DOHH2 (cell line): ENCODE measurements around the gene ZNF396.
A peak's percentile ranks its signal among the peaks of the same experiment; 100 is the strongest.

Experiments
- H3F3A ChIP-seq: fragments of 200-600 bp; sonication (generic), shearing (Covaris generic); 2 replicates; pipeline ENCODE4 v1.6.0; 2016; ENCODE audit warnings: antibody characterized with exemption, mild to moderate bottlenecking; ENCODE audit not compliant: control insufficient read depth, insufficient read depth
- H3K27ac ChIP-seq: fragments of 200-600 bp; sonication (generic); 2 replicates; pipeline ENCODE4 v1.5.1; 2014; ENCODE audit warnings: low read depth, mild to moderate bottlenecking, low read length, moderate library complexity
- H3K27me3 ChIP-seq: fragments of 200-600 bp; sonication (generic); 2 replicates; pipeline ENCODE4 v1.6.1; 2014; ENCODE audit warnings: mild to moderate bottlenecking, low read length, mixed read lengths; ENCODE audit not compliant: control insufficient read depth
- H3K36me3 ChIP-seq: fragments of 200-600 bp; sonication (generic); 2 replicates; pipeline ENCODE4 v1.6.1; 2014; ENCODE audit warnings: mild to moderate bottlenecking, low read length, moderate library complexity, mixed read lengths; ENCODE audit not compliant: control insufficient read depth
- H3K4me1 ChIP-seq: fragments of 200-600 bp; sonication (generic); 2 replicates; pipeline ENCODE4 v1.6.1; 2014; ENCODE audit warnings: mild to moderate bottlenecking, low read length, mixed read lengths; ENCODE audit not compliant: control insufficient read depth
- H3K4me2 ChIP-seq: fragments of 200-600 bp; sonication (generic); 2 replicates; pipeline ENCODE4 v1.6.0; 2014; ENCODE audit warnings: mild to moderate bottlenecking, low read length, moderate library complexity
- H3K4me3 ChIP-seq: fragments of 200-600 bp; sonication (generic); 2 replicates; pipeline ENCODE4 v1.5.1; 2014; ENCODE audit warnings: mild to moderate bottlenecking, low read length, mixed read lengths
- H3K79me2 ChIP-seq: fragments of 200-600 bp; sonication (generic); 2 replicates; pipeline ENCODE4 v1.6.1; 2014; ENCODE audit warnings: mild to moderate bottlenecking, low read length, mixed read lengths; ENCODE audit not compliant: control insufficient read depth
- H3K9me2 ChIP-seq: fragments of 200-600 bp; sonication (generic); replicated peaks from 2 replicates; pipeline ENCODE4 v1.6.1; 2014; ENCODE audit warnings: mild to moderate bottlenecking, low read length, mixed read lengths; ENCODE audit not compliant: control insufficient read depth
- H3K9me3 ChIP-seq: fragments of 200-600 bp; sonication (generic); 2 replicates; pipeline ENCODE4 v1.6.1; 2014; ENCODE audit warnings: antibody characterized with exemption, low read length, mixed read lengths; ENCODE audit not compliant: control insufficient read depth, insufficient read depth
- H4K20me1 ChIP-seq: fragments of 200-600 bp; sonication (generic); 2 replicates; pipeline ENCODE4 v1.6.0; 2014; ENCODE audit warnings: low read depth, mild to moderate bottlenecking, antibody characterized with exemption, low read length, moderate library complexity; ENCODE audit not compliant: control insufficient read depth, insufficient read depth
- EZH2phosphoT487 ChIP-seq: fragments of 200-600 bp; sonication (generic); IDR thresholded peaks from 2 replicates; pipeline ENCODE4 v1.6.1; 2017; ENCODE audit warnings: borderline replicate concordance, mild to moderate bottlenecking, antibody characterized with exemption, low read length, moderate library complexity, mixed read lengths
- TF ChIP-seq, protein P1 (sequence below): fragments of 200-600 bp; sonication (generic); IDR thresholded peaks from one replicate; pipeline ENCODE4 v1.5.1; 2014; ENCODE audit warnings: antibody characterized with exemption, mild to moderate bottlenecking, low read depth, low read length; ENCODE audit not compliant: poor library complexity, severe bottlenecking

Gene ZNF396

GRCh38 chr18:35376393-35376741 is 770 bp downstream of the ZNF396 start:
- Histone ChIP-seq H3K9me3 (no peaks in the 10 kb centered on the region), H3K79me2 (no peaks in the 10 kb centered on the region), H3K27me3 (peaks cover 3% of the 10 kb centered on the region; the same call in 1 of the 2 replicates), H3K36me3 (no peaks in the 10 kb centered on the region), H3K9me2 (no peaks in the 10 kb centered on the region), H3K4me1 (peaks cover 13% of the 10 kb centered on the region), H3K4me3 (peak overlapping the region; percentile 69), H3K4me2 (peak overlapping the region; percentile 65), H4K20me1 (no peaks in the 10 kb centered on the region), H3F3A (no peaks in the 10 kb centered on the region), H3K27ac (no peak overlapping the region)
- TF ChIP-seq EZH2phosphoT487: no peak
- TF ChIP-seq, protein P1, sequence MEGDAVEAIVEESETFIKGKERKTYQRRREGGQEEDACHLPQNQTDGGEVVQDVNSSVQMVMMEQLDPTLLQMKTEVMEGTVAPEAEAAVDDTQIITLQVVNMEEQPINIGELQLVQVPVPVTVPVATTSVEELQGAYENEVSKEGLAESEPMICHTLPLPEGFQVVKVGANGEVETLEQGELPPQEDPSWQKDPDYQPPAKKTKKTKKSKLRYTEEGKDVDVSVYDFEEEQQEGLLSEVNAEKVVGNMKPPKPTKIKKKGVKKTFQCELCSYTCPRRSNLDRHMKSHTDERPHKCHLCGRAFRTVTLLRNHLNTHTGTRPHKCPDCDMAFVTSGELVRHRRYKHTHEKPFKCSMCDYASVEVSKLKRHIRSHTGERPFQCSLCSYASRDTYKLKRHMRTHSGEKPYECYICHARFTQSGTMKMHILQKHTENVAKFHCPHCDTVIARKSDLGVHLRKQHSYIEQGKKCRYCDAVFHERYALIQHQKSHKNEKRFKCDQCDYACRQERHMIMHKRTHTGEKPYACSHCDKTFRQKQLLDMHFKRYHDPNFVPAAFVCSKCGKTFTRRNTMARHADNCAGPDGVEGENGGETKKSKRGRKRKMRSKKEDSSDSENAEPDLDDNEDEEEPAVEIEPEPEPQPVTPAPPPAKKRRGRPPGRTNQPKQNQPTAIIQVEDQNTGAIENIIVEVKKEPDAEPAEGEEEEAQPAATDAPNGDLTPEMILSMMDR: no peak

- no peaks in the 10 kb centered on the region for H3F3A ChIP-seq
- no peaks in the 10 kb centered on the region for H3K9me3 ChIP-seq
- no peaks in the 10 kb centered on the region for H3K9me2 ChIP-seq
- no peak overlapping the region for H3K4me2 ChIP-seq
- no peak for TF ChIP-seq EZH2phosphoT487
- TF ChIP-seq, protein P1: no peak
- no peaks in the 10 kb centered on the region for H4K20me1 ChIP-seq
- no peak overlapping the region for H3K27ac ChIP-seq
- H3K4me1 ChIP-seq: peaks cover 13% of the 10 kb centered on the region
- no peak overlapping the region for H3K4me3 ChIP-seq
- H3K79me2 ChIP-seq: no peaks in the 10 kb centered on the region
- H3K27me3 ChIP-seq: peaks cover 3% of the 10 kb centered on the region; the same call in 1 of the 2 replicates
- H3K36me3 ChIP-seq: no peaks in the 10 kb centered on the region
Observed at GRCh38 chr18:35374708-35375107, 2.4 kb downstream of the ZNF396 start.

GRCh38 chr18:35371412-35372195 is 5.5 kb downstream of the ZNF396 start:
- Histone ChIP-seq H3K79me2 (no peaks in the 10 kb centered on the region), H3K9me2 (no peaks in the 10 kb centered on the region), H3K4me3 (no peak overlapping the region), H3K4me1 (peaks cover 5% of the 10 kb centered on the region), H3K27ac (no peak overlapping the region), H4K20me1 (no peaks in the 10 kb centered on the region), H3K9me3 (no peaks in the 10 kb centered on the region), H3K27me3 (no peaks in the 10 kb centered on the region), H3F3A (no peaks in the 10 kb centered on the region), H3K36me3 (no peaks in the 10 kb centered on the region), H3K4me2 (no peak overlapping the region)
- no peak for TF ChIP-seq EZH2phosphoT487
- TF ChIP-seq, protein P1: no peak
